ENCODE data around the gene MAPK10. TPM values are rescaled to one million over a fixed set of nuclear protein-coding genes. Genes with fewer than 3 reads are reported as not detected.

MAPK10 gene
- total RNA-seq, 3 donors from 2014 or later (not counting 1 experiment from before 2014, with no cell fraction given): 0.92 TPM; not detected in 2

DNA sequence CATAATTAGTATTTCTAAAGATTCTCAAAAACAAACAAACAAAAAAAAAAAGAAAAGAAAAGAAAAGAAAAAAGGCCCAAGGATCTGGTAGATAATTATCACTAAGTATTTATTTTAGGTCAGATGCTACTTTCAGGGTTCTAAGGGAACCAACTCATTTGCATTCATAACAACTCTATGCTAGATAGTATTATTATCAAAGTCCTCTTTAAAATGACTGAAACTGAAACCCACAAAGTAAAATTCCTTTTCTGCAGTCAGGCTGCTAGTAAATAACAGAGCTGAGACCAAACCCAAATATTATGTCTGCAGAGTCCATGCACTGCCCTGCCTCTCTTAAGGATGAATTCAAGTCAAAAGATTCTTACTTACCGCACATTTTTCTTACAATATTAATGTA is 38.3 kb upstream of the MAPK10 start:
- no peaks in the 10 kb centered on the region for H3K36me3 Mint-ChIP-seq
- H3K4me1 Mint-ChIP-seq: no peaks in the 10 kb centered on the region
- no peak overlapping the region for H3K27ac ChIP-seq (ENCODE audit: low read length)
- WGBS (ENCODE audit: insufficient coverage): no CpG with 5 or more reads among the region's 1 CpG
- no peaks in the 10 kb centered on the region for H3K27me3 ChIP-seq (ENCODE audit: control insufficient read depth, insufficient read depth, low read length)
- TF ChIP-seq, protein P1, sequence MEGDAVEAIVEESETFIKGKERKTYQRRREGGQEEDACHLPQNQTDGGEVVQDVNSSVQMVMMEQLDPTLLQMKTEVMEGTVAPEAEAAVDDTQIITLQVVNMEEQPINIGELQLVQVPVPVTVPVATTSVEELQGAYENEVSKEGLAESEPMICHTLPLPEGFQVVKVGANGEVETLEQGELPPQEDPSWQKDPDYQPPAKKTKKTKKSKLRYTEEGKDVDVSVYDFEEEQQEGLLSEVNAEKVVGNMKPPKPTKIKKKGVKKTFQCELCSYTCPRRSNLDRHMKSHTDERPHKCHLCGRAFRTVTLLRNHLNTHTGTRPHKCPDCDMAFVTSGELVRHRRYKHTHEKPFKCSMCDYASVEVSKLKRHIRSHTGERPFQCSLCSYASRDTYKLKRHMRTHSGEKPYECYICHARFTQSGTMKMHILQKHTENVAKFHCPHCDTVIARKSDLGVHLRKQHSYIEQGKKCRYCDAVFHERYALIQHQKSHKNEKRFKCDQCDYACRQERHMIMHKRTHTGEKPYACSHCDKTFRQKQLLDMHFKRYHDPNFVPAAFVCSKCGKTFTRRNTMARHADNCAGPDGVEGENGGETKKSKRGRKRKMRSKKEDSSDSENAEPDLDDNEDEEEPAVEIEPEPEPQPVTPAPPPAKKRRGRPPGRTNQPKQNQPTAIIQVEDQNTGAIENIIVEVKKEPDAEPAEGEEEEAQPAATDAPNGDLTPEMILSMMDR (IDR thresholded peaks at IDR 0.05): no peak
- ATAC-seq (no peak), DNase-seq (no peak)
- no peak overlapping the region for H3K27ac Mint-ChIP-seq
- H3K4me3 Mint-ChIP-seq: no peak overlapping the region
- intact Hi-C loops (cut with micrococcal nuclease): no loop called here
- no peaks in the 10 kb centered on the region for H3K9me3 ChIP-seq (ENCODE audit: control insufficient read depth, insufficient read depth, low read length)
- H3K36me3 ChIP-seq (ENCODE audit: control insufficient read depth, insufficient read depth, low read length): no peaks in the 10 kb centered on the region
- no peaks in the 10 kb centered on the region for H3K27me3 Mint-ChIP-seq (ENCODE audit: low read depth in 2 of 2)
- no peaks in the 10 kb centered on the region for H3K4me1 ChIP-seq (ENCODE audit: control insufficient read depth, insufficient read depth, low read length)
- H3K4me3 ChIP-seq (ENCODE audit: low read length): no peak overlapping the region
- peaks cover 4% of the 10 kb centered on the region in 2 donors for H3K9me3 Mint-ChIP-seq

DNA sequence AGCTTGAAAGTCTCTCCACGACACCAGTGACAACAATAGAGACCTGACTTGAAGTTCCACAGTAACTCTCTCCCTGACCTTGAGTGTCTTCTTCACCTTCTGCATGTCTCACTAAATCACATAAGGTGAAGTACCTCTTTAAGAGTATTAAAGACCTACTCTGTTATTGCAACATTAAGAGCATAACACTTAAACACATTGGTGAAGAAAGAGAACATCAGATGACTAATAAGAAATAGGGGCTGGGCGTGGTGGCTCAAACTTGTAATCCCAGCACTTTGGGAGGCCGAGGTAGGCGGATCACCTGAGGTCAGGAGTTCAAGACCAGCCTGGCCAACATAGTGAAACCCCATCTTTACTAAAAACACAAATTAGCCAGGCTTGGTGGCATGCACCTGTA is 33.9 kb upstream of the MAPK10 start:
- Mint-ChIP-seq H3K9me3 (peaks cover 3 to 6% of the 10 kb centered on the region in 2 donors), H3K36me3 (no peaks in the 10 kb centered on the region), H3K4me3 (no peak overlapping the region), H3K4me1 (no peaks in the 10 kb centered on the region), H3K27ac (no peak overlapping the region), H3K27me3 (ENCODE audit: low read depth in 2 of 2) (no peaks in the 10 kb centered on the region)
- Histone ChIP-seq H3K9me3 (ENCODE audit: control insufficient read depth, insufficient read depth, low read length) (no peaks in the 10 kb centered on the region), H3K4me3 (ENCODE audit: low read length) (no peak overlapping the region), H3K36me3 (ENCODE audit: control insufficient read depth, insufficient read depth, low read length) (no peaks in the 10 kb centered on the region), H3K4me1 (ENCODE audit: control insufficient read depth, insufficient read depth, low read length) (no peaks in the 10 kb centered on the region), H3K27me3 (ENCODE audit: control insufficient read depth, insufficient read depth, low read length) (no peaks in the 10 kb centered on the region), H3K27ac (ENCODE audit: low read length) (no peak overlapping the region)
- intact Hi-C loops (cut with micrococcal nuclease): no loop called here
- no peak for ATAC-seq
- no peak for DNase-seq
- WGBS (ENCODE audit: insufficient coverage): 78% methylated on average over 4 of the region's 4 CpGs
- TF ChIP-seq, protein P1 (IDR thresholded peaks at IDR 0.05): no peak

DNA sequence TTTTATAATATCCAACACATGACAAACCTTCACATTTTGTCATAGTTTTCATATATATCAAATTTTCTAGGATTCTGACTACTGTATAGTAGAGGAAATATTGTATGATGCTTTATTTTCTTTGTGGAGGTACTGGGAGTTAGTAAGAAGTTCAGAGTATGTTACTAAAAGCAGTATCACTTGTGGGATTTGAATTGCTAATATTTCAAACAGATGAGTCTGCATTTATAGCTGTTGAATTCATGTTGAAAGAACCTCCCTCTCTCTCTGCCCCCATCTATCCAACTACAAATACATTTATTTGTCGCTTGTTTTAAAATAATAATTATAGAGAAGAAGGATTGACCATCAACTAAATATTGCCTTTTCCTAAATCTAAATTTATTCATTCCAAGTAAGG is 29.8 kb upstream of the MAPK10 start:
- Mint-ChIP-seq H3K9me3 (peaks cover 4 to 6% of the 10 kb centered on the region in 2 donors), H3K4me1 (no peaks in the 10 kb centered on the region), H3K27me3 (ENCODE audit: low read depth in 2 of 2) (no peaks in the 10 kb centered on the region), H3K27ac (no peak overlapping the region), H3K36me3 (no peaks in the 10 kb centered on the region), H3K4me3 (no peak overlapping the region)
- H3K27me3 ChIP-seq (ENCODE audit: control insufficient read depth, insufficient read depth, low read length): no peaks in the 10 kb centered on the region
- no peak overlapping the region for H3K4me3 ChIP-seq (ENCODE audit: low read length)
- H3K27ac ChIP-seq (ENCODE audit: low read length): no peak overlapping the region
- no CpG with 5 or more reads among the region's 1 CpG for WGBS (ENCODE audit: insufficient coverage)
- H3K4me1 ChIP-seq (ENCODE audit: control insufficient read depth, insufficient read depth, low read length): no peaks in the 10 kb centered on the region
- ATAC-seq (no peak), DNase-seq (no peak)
- intact Hi-C loops (cut with micrococcal nuclease): no loop called here
- H3K36me3 ChIP-seq (ENCODE audit: control insufficient read depth, insufficient read depth, low read length): no peaks in the 10 kb centered on the region
- no peaks in the 10 kb centered on the region for H3K9me3 ChIP-seq (ENCODE audit: control insufficient read depth, insufficient read depth, low read length)
- TF ChIP-seq, protein P1 (IDR thresholded peaks at IDR 0.05): no peak

DNA sequence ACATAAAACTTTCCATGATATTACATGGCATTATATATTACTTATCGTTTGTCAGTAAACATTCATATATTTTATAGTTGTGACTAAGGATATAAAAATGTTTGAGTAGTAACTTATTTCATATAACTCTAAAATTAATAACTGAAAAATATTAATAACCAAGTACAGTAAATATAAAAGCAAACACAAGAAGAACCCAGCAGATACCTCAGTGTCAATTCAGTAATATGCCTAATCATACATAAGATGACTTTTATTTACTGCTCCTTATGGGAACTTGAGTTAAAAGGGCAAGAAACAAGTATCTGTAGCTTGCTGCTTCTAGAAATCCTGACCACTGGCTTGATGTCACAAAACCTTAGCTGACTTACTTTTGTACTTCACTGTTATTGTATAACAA is 28.4 kb upstream of the MAPK10 start:
- Histone ChIP-seq H3K9me3 (ENCODE audit: control insufficient read depth, insufficient read depth, low read length) (no peaks in the 10 kb centered on the region), H3K27me3 (ENCODE audit: control insufficient read depth, insufficient read depth, low read length) (no peaks in the 10 kb centered on the region), H3K4me1 (ENCODE audit: control insufficient read depth, insufficient read depth, low read length) (no peaks in the 10 kb centered on the region), H3K36me3 (ENCODE audit: control insufficient read depth, insufficient read depth, low read length) (no peaks in the 10 kb centered on the region), H3K27ac (ENCODE audit: low read length) (no peak overlapping the region), H3K4me3 (ENCODE audit: low read length) (no peak overlapping the region)
- no peak for DNase-seq
- Mint-ChIP-seq H3K4me3 (no peak overlapping the region), H3K9me3 (peaks cover 8 to 11% of the 10 kb centered on the region in 2 donors), H3K36me3 (no peaks in the 10 kb centered on the region), H3K27ac (no peak overlapping the region), H3K27me3 (ENCODE audit: low read depth in 2 of 2) (no peaks in the 10 kb centered on the region), H3K4me1 (no peaks in the 10 kb centered on the region)
- WGBS (ENCODE audit: insufficient coverage): no CpG with 5 or more reads among the region's 1 CpG
- ATAC-seq: no peak
- intact Hi-C loops (cut with micrococcal nuclease): no loop called here
- TF ChIP-seq, protein P1 (IDR thresholded peaks at IDR 0.05): no peak

All from natural killer cell (primary cell).